Lower leg skin (tissue), 4 donors: ENCODE data around the gene HOXD10. TPM values are rescaled to one million over a fixed set of nuclear protein-coding genes. Genes with fewer than 3 reads are reported as not detected.

Experiments used
- DNase-seq, 2 donors: peaks; one replicate each; pipeline ENCODE4 v3.0.0-alpha.2; 2019; ENCODE audit warnings: low spot score in 2 of 2
- H3K4me3 ChIP-seq: fragments of 200-600 bp; sonication (generic); 2 replicates; pipeline ENCODE4 v1.5.1; 2017; ENCODE audit warnings: mild to moderate bottlenecking, low read depth; ENCODE audit not compliant: poor library complexity, severe bottlenecking
- POLR2A ChIP-seq, 2 donors: fragments of 450-650 bp; IDR thresholded peaks; one replicate each; pipeline ENCODE4 v1.6.1; 2016 to 2017; ENCODE audit warnings: antibody characterized with exemption in 2 of 2, mild to moderate bottlenecking in 1 of 2, moderate library complexity in 1 of 2
- WGBS, 2 donors: methylation state at CpG; one replicate each; pipeline ENCODE4 v1.1.5; 2018; 5-methylcytosine and 5-hydroxymethylcytosine counted together
- intact Hi-C: fragments of 100-400 bp; cut with DNase I; formaldehyde crosslinking; loops from one replicate; pipeline ENCODE4 v1.15.0; 2023; ENCODE audit warnings: low total_unique reads
- total RNA-seq, 4 donors: library from RNA; depleted of rRNA; stranded (reverse); fragments of >200 nt; gene quantifications; one replicate each; pipeline ENCODE4 v1.1.0, GENCODE V29; 2016
- TF ChIP-seq, protein P1 (sequence below), 3 donors: fragments of 450-650 bp; IDR thresholded peaks; one replicate each; pipeline ENCODE4 v1.5.1; 2016; ENCODE audit warnings: antibody characterized with exemption in 3 of 3, mild to moderate bottlenecking in 3 of 3, moderate library complexity in 2 of 3

Gene HOXD10
- total RNA-seq, 4 donors from 2014 or later: 0.29 to 3.1 (median 1.4) TPM; not detected in 1

DNA sequence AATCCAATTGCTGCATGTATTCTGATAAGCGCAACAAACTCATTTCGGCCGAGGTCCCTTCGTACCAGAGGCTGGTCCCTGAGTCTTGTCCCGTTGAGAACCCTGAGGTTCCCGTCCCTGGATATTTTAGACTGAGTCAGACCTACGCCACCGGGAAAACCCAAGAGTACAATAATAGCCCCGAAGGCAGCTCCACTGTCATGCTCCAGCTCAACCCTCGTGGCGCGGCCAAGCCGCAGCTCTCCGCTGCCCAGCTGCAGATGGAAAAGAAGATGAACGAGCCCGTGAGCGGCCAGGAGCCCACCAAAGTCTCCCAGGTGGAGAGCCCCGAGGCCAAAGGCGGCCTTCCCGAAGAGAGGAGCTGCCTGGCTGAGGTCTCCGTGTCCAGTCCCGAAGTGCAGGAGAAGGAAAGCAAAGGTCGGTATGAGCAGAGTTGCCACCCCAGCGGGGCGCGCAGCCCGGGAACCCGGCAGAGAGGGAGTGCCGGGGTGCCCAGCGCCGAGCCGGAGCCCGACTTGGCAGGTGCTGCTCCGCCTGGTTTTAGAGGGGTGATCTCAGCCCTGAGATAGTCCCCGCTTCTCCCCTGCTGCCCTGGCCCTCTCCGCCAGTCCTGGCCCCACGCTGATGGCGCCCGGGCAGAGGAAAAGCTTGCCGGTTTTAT, 714 bp downstream of the HOXD10 start:
- H3K4me3 ChIP-seq: no peak overlapping the region
- DNase-seq: peak in 1 of 2 donors; percentile 74
- intact Hi-C loops: no loop called here
- 15 to 16% methylated on average over 29 to 34 of the region's 40 CpGs for WGBS, 2 donors
- no peak for TF ChIP-seq POLR2A (IDR thresholded peaks at IDR 0.05)
- TF ChIP-seq, protein P1, sequence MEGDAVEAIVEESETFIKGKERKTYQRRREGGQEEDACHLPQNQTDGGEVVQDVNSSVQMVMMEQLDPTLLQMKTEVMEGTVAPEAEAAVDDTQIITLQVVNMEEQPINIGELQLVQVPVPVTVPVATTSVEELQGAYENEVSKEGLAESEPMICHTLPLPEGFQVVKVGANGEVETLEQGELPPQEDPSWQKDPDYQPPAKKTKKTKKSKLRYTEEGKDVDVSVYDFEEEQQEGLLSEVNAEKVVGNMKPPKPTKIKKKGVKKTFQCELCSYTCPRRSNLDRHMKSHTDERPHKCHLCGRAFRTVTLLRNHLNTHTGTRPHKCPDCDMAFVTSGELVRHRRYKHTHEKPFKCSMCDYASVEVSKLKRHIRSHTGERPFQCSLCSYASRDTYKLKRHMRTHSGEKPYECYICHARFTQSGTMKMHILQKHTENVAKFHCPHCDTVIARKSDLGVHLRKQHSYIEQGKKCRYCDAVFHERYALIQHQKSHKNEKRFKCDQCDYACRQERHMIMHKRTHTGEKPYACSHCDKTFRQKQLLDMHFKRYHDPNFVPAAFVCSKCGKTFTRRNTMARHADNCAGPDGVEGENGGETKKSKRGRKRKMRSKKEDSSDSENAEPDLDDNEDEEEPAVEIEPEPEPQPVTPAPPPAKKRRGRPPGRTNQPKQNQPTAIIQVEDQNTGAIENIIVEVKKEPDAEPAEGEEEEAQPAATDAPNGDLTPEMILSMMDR (IDR thresholded peaks at IDR 0.05): no peak

GRCh38 chr2:176117823-176118371, 1.3 kb downstream of the HOXD10 start:
- no peak overlapping the region for H3K4me3 ChIP-seq
- intact Hi-C loops: no loop called here
- TF ChIP-seq POLR2A (IDR thresholded peaks at IDR 0.05): no peak
- TF ChIP-seq, protein P1 (IDR thresholded peaks at IDR 0.05): no peak
- 14 to 29% methylated on average over 11 of the region's 11 CpGs for WGBS, 2 donors
- DNase-seq: peak in 1 of 2 donors; percentile 56

DNA sequence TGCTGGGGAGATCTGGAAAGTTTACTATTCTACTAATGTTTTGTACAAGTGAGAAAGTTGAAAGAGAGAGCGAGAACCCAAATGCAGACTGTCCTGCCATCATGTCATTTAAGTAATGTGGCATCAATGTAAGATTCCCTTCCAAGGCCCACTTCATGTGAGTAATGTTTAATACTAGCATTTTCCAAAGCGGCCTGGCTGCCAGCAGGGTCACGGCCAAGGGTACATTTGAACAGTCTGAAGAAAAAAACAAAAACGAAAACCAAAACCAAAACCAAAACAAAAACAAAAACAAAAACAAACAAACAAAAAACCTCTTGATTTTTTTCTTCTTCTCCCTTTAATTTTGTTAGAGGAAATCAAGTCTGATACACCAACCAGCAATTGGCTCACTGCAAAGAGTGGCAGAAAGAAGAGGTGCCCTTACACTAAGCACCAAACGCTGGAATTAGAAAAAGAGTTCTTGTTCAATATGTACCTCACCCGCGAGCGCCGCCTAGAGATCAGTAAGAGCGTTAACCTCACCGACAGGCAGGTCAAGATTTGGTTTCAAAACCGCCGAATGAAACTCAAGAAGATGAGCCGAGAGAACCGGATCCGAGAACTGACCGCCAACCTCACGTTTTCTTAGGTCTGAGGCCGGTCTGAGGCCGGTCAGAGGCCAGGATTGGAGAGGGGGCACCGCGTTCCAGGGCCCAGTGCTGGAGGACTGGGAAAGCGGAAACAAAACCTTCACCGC, 2.2 kb downstream of the HOXD10 start:
- intact Hi-C loops: no loop called here
- whole genome bisulfite sequencing, 2 donors: 21 to 33% methylated on average over 24 of the region's 24 CpGs
- H3K4me3 ChIP-seq: no peak overlapping the region
- TF ChIP-seq, protein P1 (IDR thresholded peaks at IDR 0.05): no peak
- no peak for TF ChIP-seq POLR2A (IDR thresholded peaks at IDR 0.05)
- peak in 1 of 2 donors; percentile 90 for DNase-seq

DNA sequence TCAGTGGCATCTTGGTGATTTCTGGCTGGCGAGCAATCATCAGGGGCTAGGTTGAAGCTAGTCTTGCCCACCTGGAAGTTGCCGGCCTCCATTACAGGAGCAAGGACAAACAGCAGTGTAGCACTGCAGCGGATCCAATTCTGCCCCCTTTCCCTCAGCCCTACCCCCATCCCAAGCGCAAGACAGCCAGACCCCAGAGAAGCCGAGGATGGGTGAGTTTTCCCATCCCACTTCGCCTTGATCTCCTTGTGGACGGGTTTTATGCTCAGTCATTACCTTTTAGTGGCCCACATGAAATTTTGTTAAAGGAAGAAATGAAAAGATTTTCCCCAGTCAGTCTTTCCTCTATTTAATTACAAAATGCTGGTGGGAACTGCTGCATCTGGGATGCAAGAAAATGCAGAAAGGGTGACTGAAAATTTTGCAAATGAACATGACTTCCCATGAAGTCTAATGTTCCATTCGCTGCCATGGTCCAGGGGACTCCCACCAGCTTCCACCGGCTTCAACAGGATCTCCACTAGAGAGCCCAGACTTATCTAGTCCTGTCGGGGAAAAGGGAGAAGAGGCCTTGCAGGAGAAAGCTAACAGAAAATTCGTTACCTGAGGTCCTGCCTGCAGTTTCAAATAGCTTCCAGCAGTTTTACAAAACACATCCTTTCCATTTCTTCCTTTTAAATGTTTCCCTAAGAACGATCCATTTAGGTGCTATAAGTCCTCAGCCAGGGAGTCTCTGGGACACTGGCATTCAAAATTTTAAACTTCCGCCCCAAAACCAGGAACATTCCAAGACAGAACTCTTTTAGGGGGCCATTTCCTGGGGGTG, 4.0 kb downstream of the HOXD10 start:
- TF ChIP-seq POLR2A (IDR thresholded peaks at IDR 0.05): no peak
- TF ChIP-seq, protein P1 (IDR thresholded peaks at IDR 0.05): no peak
- intact Hi-C loops: loop anchor here (5.0 to 10.0 kb wide), 2 partner anchors 517 to 1034 kb away; no protein-coding TSS in a partner anchor
- DNase-seq: peak in 1 of 2 donors; percentile 68
- no peak overlapping the region for H3K4me3 ChIP-seq
- WGBS, 2 donors: 44 to 49% methylated on average over 13 of the region's 13 CpGs
